GM23338 (cell line): ENCODE results near the gene RAB4A. TPM values are rescaled to one million over a fixed set of nuclear protein-coding genes. Genes with fewer than 3 reads are reported as not detected.

ENCODE experiments used
- ATAC-seq: fragments of 200-7000 bp; cut with Tn5 transposase; 3 replicates; pipeline ENCODE4 v1.9.1; 2020
- DNase-seq: peaks from one replicate; pipeline ENCODE4 v3.0.0-alpha.2; 2015; ENCODE audit warnings: low spot score
- H2AFZ ChIP-seq: fragments of 200-600 bp; sonication (generic); 2 replicates; pipeline ENCODE4 v1.8.0; 2016; ENCODE audit warnings: antibody characterized with exemption, mild to moderate bottlenecking, moderate library complexity
- H3F3A ChIP-seq: fragments of 200-600 bp; sonication (generic); replicated peaks from 2 replicates; pipeline ENCODE4 v1.8.0; 2017; ENCODE audit warnings: antibody characterized with exemption, mixed run types, low read depth
- H3K27ac ChIP-seq: fragments of 200-600 bp; sonication (generic); 2 replicates; pipeline ENCODE4 v1.6.1; 2016; ENCODE audit warnings: low read depth
- H3K27me3 ChIP-seq: fragments of 200-600 bp; sonication (generic); 2 replicates; pipeline ENCODE4 v1.8.0; 2016; ENCODE audit warnings: mild to moderate bottlenecking, mixed run types, moderate library complexity; ENCODE audit not compliant: insufficient read depth
- H3K36me3 ChIP-seq: fragments of 200-600 bp; sonication (generic); 2 replicates; pipeline ENCODE4 v1.8.0; 2016; ENCODE audit warnings: mild to moderate bottlenecking; ENCODE audit not compliant: insufficient read depth
- H3K4me1 ChIP-seq: fragments of 200-600 bp; sonication (generic); 2 replicates; pipeline ENCODE4 v1.8.0; 2016; ENCODE audit warnings: mild to moderate bottlenecking, moderate library complexity; ENCODE audit not compliant: insufficient read depth
- H3K4me2 ChIP-seq: fragments of 200-600 bp; sonication (generic); 2 replicates; pipeline ENCODE4 v1.7.1; 2017; ENCODE audit warnings: mixed run types
- H3K4me3 ChIP-seq: fragments of 200-600 bp; sonication (generic); 2 replicates; pipeline ENCODE4 v1.6.1; 2016; ENCODE audit warnings: mixed run types
- H3K79me2 ChIP-seq: fragments of 200-600 bp; sonication (generic); replicated peaks from 2 replicates; pipeline ENCODE4 v1.8.0; 2017; ENCODE audit warnings: mild to moderate bottlenecking; ENCODE audit not compliant: insufficient read depth
- H3K9me2 ChIP-seq: fragments of 200-600 bp; sonication (generic); 2 replicates; pipeline ENCODE4 v1.8.0; 2017; ENCODE audit not compliant: insufficient read depth
- H4K20me1 ChIP-seq: fragments of 200-600 bp; sonication (generic); replicated peaks from 2 replicates; pipeline ENCODE4 v1.8.0; 2017; ENCODE audit warnings: mild to moderate bottlenecking; ENCODE audit not compliant: insufficient read depth
- H3K27ac Mint-ChIP-seq: 2 replicates; pipeline ENCODE4 v1.8.0; 2020; ENCODE audit warnings: inconsistent platforms, mild to moderate bottlenecking, moderate library complexity, mixed read lengths
- H3K27me3 Mint-ChIP-seq: 3 replicates; pipeline ENCODE4 v1.8.0; 2022; ENCODE audit warnings: low read depth, mild to moderate bottlenecking, moderate library complexity, mixed read lengths, inconsistent platforms; ENCODE audit not compliant: insufficient read depth, poor library complexity
- H3K36me3 Mint-ChIP-seq: 3 replicates; pipeline ENCODE4 v1.8.0; 2021; ENCODE audit warnings: low read depth, mild to moderate bottlenecking, inconsistent platforms, moderate library complexity, mixed read lengths
- H3K4me1 Mint-ChIP-seq: 3 replicates; pipeline ENCODE4 v1.8.0; 2020; ENCODE audit warnings: mild to moderate bottlenecking, inconsistent platforms, mixed read lengths
- H3K4me3 Mint-ChIP-seq: 3 replicates; pipeline ENCODE4 v1.8.0; 2021; ENCODE audit warnings: moderate library complexity, mild to moderate bottlenecking, inconsistent platforms, mixed read lengths
- H3K9me3 Mint-ChIP-seq: 3 replicates; pipeline ENCODE4 v1.8.0; 2020; ENCODE audit warnings: moderate library complexity, mild to moderate bottlenecking, inconsistent platforms, mixed read lengths
- CREB1 ChIP-seq: fragments of 250-450 bp; sonication (Bioruptor Pico); IDR thresholded peaks from 2 replicates; pipeline ENCODE4 v1.5.0; 2020; ENCODE audit warnings: low read depth, mild to moderate bottlenecking, moderate library complexity
- EZH2 ChIP-seq: fragments of 200-600 bp; sonication (generic); IDR thresholded peaks from one replicate; pipeline ENCODE4 v1.8.0; 2017; ENCODE audit warnings: antibody characterized with exemption, mild to moderate bottlenecking, low read depth; ENCODE audit not compliant: unreplicated experiment
- EZH2phosphoT487 ChIP-seq: fragments of 200-600 bp; sonication (generic); IDR thresholded peaks from one replicate; pipeline ENCODE4 v1.8.1; 2018; ENCODE audit warnings: antibody characterized with exemption; ENCODE audit not compliant: unreplicated experiment
- JUNB ChIP-seq: IDR thresholded peaks from one replicate; pipeline ENCODE4 v1.6.1; 2016; ENCODE audit warnings: antibody characterized with exemption; ENCODE audit not compliant: unreplicated experiment
- NANOG ChIP-seq: IDR thresholded peaks from 2 replicates; pipeline ENCODE4 v1.6.1; 2016; ENCODE audit warnings: antibody characterized with exemption, borderline replicate concordance
- POLR2AphosphoS5 ChIP-seq: IDR thresholded peaks from 2 replicates; pipeline ENCODE4 v1.6.1; 2016; ENCODE audit warnings: antibody characterized with exemption, low read depth
- STAT1 ChIP-seq: IDR thresholded peaks from one replicate; pipeline ENCODE4 v1.6.1; 2016; ENCODE audit warnings: antibody characterized with exemption; ENCODE audit not compliant: unreplicated experiment
- ZNF114 ChIP-seq: fragments of 250-450 bp; sonication (Bioruptor Pico); IDR thresholded peaks from 2 replicates; pipeline ENCODE4 v1.5.0; 2020; ENCODE audit warnings: mild to moderate bottlenecking, moderate library complexity
- ZNF331 ChIP-seq: fragments of 250-450 bp; sonication (Bioruptor Pico); IDR thresholded peaks from 2 replicates; pipeline ENCODE4 v1.5.0; 2020; ENCODE audit warnings: low read depth, mild to moderate bottlenecking, moderate library complexity
- polyA plus RNA-seq: library from polyadenylated mRNA; unstranded; fragments of >200 nt; fragmentation: Nextera tagmentation; extraction: Ambion mirVana; gene quantifications from 2 replicates; pipeline ENCODE4 v1.2.1, GENCODE V29; 2016
- total RNA-seq: library from RNA; depleted of rRNA; stranded (reverse); fragments of >200 nt; shearing (Covaris generic); gene quantifications from 2 replicates; pipeline ENCODE4 v1.2.3, GENCODE V29; 2014
- TF ChIP-seq, protein P1 (sequence below), 2 experiments: fragments of 200-600 bp in 1 of 2; sonication (generic) in 1 of 2; conservative IDR thresholded peaks; 2 replicates each; pipeline versions ENCODE4 v1.5.1 to v1.6.1; 2016 to 2017; ENCODE audit warnings: antibody characterized with exemption in 2 of 2, low read depth in 2 of 2, mild to moderate bottlenecking in 2 of 2, moderate library complexity in 1 of 2
- TF ChIP-seq, protein P2 (sequence below): IDR thresholded peaks from 2 replicates; pipeline ENCODE4 v1.6.1; 2016; ENCODE audit warnings: antibody characterized with exemption
- TF ChIP-seq, protein P3 (sequence below): fragments of 250-450 bp; sonication (Bioruptor Pico); IDR thresholded peaks from 2 replicates; pipeline ENCODE4 v1.5.0; 2020; ENCODE audit warnings: mild to moderate bottlenecking, moderate library complexity
- TF ChIP-seq, protein P4 (sequence below): IDR thresholded peaks from one replicate; pipeline ENCODE4 v1.6.1; 2018; ENCODE audit warnings: antibody characterized with exemption; ENCODE audit not compliant: unreplicated experiment

RAB4A gene
- total and polyA plus RNA-seq, 2 experiments from 2014 or later, result 37.5 to 50.8 TPM

DNA sequence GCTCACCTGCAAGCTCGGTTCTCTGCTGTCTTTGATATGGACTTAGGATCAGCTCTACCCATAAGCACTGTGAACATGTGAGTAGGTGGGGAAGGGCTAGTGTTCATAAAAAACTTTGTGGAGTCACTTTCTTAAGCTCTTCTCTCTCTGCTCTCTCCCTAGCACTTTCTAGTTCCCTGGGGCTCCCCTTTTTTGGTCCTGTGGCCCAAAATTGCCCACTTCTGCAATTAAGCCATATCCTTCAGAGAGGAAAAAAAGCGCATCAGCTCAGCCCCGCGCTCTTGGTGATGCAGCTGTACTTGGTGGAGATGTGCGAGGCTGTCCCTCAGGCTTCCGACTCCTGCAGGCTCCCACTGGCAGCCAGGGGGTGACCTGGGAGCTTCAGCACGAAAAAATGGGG is 48.6 kb downstream of the RAB4A start:
- DNase-seq, result no peak
- H3K4me3 Mint-ChIP-seq, result no peak overlapping the region
- H3K79me2 ChIP-seq, result no peaks in the 10 kb centered on the region
- H2AFZ ChIP-seq, result no peak overlapping the region
- H3K36me3 ChIP-seq, result peaks cover 16% of the 10 kb centered on the region
- no peaks in the 10 kb centered on the region for H3F3A ChIP-seq
- ATAC-seq, result no peak
- no peaks in the 10 kb centered on the region; the same call in 2 of the 3 replicates for H3K9me3 Mint-ChIP-seq
- H3K9me2 ChIP-seq, result no peaks in the 10 kb centered on the region
- 0 out of 2 replicates have a peak overlapping the region, but pooled peaks have one; percentile 51 for H3K27ac ChIP-seq
- H3K27me3 Mint-ChIP-seq, result no peaks in the 10 kb centered on the region
- no peak for TF ChIP-seq ZNF114 (CRISPR knock-in tag)
- TF ChIP-seq, protein P1, sequence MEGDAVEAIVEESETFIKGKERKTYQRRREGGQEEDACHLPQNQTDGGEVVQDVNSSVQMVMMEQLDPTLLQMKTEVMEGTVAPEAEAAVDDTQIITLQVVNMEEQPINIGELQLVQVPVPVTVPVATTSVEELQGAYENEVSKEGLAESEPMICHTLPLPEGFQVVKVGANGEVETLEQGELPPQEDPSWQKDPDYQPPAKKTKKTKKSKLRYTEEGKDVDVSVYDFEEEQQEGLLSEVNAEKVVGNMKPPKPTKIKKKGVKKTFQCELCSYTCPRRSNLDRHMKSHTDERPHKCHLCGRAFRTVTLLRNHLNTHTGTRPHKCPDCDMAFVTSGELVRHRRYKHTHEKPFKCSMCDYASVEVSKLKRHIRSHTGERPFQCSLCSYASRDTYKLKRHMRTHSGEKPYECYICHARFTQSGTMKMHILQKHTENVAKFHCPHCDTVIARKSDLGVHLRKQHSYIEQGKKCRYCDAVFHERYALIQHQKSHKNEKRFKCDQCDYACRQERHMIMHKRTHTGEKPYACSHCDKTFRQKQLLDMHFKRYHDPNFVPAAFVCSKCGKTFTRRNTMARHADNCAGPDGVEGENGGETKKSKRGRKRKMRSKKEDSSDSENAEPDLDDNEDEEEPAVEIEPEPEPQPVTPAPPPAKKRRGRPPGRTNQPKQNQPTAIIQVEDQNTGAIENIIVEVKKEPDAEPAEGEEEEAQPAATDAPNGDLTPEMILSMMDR (conservative IDR thresholded peaks at IDR 0.05; ENCODE audit: low read depth in 2 of 2), result no peak
- TF ChIP-seq, protein P2, sequence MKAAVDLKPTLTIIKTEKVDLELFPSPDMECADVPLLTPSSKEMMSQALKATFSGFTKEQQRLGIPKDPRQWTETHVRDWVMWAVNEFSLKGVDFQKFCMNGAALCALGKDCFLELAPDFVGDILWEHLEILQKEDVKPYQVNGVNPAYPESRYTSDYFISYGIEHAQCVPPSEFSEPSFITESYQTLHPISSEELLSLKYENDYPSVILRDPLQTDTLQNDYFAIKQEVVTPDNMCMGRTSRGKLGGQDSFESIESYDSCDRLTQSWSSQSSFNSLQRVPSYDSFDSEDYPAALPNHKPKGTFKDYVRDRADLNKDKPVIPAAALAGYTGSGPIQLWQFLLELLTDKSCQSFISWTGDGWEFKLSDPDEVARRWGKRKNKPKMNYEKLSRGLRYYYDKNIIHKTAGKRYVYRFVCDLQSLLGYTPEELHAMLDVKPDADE, result no peak
- no peak for TF ChIP-seq EZH2
- TF ChIP-seq JUNB, result no peak
- no peak for TF ChIP-seq STAT1
- TF ChIP-seq, protein P3, sequence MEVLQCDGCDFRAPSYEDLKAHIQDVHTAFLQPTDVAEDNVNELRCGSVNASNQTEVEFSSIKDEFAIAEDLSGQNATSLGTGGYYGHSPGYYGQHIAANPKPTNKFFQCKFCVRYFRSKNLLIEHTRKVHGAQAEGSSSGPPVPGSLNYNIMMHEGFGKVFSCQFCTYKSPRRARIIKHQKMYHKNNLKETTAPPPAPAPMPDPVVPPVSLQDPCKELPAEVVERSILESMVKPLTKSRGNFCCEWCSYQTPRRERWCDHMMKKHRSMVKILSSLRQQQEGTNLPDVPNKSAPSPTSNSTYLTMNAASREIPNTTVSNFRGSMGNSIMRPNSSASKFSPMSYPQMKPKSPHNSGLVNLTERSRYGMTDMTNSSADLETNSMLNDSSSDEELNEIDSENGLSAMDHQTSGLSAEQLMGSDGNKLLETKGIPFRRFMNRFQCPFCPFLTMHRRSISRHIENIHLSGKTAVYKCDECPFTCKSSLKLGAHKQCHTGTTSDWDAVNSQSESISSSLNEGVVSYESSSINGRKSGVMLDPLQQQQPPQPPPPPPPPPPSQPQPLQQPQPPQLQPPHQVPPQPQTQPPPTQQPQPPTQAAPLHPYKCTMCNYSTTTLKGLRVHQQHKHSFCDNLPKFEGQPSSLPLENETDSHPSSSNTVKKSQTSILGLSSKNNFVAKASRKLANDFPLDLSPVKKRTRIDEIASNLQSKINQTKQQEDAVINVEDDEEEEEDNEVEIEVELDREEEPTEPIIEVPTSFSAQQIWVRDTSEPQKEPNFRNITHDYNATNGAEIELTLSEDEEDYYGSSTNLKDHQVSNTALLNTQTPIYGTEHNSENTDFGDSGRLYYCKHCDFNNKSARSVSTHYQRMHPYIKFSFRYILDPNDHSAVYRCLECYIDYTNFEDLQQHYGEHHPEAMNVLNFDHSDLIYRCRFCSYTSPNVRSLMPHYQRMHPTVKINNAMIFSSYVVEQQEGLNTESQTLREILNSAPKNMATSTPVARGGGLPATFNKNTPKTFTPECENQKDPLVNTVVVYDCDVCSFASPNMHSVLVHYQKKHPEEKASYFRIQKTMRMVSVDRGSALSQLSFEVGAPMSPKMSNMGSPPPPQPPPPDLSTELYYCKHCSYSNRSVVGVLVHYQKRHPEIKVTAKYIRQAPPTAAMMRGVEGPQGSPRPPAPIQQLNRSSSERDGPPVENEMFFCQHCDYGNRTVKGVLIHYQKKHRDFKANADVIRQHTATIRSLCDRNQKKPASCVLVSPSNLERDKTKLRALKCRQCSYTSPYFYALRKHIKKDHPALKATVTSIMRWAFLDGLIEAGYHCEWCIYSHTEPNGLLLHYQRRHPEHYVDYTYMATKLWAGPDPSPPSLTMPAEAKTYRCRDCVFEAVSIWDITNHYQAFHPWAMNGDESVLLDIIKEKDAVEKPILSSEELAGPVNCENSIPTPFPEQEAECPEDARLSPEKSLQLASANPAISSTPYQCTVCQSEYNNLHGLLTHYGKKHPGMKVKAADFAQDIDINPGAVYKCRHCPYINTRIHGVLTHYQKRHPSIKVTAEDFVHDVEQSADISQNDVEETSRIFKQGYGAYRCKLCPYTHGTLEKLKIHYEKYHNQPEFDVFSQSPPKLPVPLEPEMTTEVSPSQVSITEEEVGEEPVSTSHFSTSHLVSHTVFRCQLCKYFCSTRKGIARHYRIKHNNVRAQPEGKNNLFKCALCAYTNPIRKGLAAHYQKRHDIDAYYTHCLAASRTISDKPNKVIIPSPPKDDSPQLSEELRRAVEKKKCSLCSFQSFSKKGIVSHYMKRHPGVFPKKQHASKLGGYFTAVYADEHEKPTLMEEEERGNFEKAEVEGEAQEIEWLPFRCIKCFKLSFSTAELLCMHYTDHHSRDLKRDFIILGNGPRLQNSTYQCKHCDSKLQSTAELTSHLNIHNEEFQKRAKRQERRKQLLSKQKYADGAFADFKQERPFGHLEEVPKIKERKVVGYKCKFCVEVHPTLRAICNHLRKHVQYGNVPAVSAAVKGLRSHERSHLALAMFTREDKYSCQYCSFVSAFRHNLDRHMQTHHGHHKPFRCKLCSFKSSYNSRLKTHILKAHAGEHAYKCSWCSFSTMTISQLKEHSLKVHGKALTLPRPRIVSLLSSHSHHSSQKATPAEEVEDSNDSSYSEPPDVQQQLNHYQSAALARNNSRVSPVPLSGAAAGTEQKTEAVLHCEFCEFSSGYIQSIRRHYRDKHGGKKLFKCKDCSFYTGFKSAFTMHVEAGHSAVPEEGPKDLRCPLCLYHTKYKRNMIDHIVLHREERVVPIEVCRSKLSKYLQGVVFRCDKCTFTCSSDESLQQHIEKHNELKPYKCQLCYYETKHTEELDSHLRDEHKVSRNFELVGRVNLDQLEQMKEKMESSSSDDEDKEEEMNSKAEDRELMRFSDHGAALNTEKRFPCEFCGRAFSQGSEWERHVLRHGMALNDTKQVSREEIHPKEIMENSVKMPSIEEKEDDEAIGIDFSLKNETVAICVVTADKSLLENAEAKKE (CRISPR knock-in tag), result no peak
- TF ChIP-seq NANOG, result no peak
- TF ChIP-seq ZNF331 (CRISPR knock-in tag), result no peak
- no peak for TF ChIP-seq EZH2phosphoT487
- TF ChIP-seq, protein P4, sequence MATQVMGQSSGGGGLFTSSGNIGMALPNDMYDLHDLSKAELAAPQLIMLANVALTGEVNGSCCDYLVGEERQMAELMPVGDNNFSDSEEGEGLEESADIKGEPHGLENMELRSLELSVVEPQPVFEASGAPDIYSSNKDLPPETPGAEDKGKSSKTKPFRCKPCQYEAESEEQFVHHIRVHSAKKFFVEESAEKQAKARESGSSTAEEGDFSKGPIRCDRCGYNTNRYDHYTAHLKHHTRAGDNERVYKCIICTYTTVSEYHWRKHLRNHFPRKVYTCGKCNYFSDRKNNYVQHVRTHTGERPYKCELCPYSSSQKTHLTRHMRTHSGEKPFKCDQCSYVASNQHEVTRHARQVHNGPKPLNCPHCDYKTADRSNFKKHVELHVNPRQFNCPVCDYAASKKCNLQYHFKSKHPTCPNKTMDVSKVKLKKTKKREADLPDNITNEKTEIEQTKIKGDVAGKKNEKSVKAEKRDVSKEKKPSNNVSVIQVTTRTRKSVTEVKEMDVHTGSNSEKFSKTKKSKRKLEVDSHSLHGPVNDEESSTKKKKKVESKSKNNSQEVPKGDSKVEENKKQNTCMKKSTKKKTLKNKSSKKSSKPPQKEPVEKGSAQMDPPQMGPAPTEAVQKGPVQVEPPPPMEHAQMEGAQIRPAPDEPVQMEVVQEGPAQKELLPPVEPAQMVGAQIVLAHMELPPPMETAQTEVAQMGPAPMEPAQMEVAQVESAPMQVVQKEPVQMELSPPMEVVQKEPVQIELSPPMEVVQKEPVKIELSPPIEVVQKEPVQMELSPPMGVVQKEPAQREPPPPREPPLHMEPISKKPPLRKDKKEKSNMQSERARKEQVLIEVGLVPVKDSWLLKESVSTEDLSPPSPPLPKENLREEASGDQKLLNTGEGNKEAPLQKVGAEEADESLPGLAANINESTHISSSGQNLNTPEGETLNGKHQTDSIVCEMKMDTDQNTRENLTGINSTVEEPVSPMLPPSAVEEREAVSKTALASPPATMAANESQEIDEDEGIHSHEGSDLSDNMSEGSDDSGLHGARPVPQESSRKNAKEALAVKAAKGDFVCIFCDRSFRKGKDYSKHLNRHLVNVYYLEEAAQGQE, result no peak
- TF ChIP-seq CREB1 (CRISPR knock-in tag), result no peak
- TF ChIP-seq POLR2AphosphoS5, result no peak
- H3K4me2 ChIP-seq, result no peak overlapping the region
- no peaks in the 10 kb centered on the region for H3K4me1 ChIP-seq
- H4K20me1 ChIP-seq, result no peaks in the 10 kb centered on the region
- H3K36me3 Mint-ChIP-seq, result no peaks in the 10 kb centered on the region
- H3K4me3 ChIP-seq, result no peak overlapping the region
- no peaks in the 10 kb centered on the region for H3K27me3 ChIP-seq
- no peaks in the 10 kb centered on the region for H3K4me1 Mint-ChIP-seq
- no peak overlapping the region for H3K27ac Mint-ChIP-seq
